AG10803 (cell line): ENCODE measurements around the gene DUSP16.

Source experiments
- DNase-seq: peaks from one replicate; pipeline ENCODE4 v3.0.0; 2010; ENCODE audit warnings: low read depth
- H3K4me3 ChIP-seq: 2 replicates; pipeline ENCODE4 v1.5.1; 2011; ENCODE audit warnings: mild to moderate bottlenecking, low read length, control low read depth
- TF ChIP-seq, protein P1 (sequence below): conservative IDR thresholded peaks from 2 replicates; pipeline ENCODE4 v1.5.1; 2011; ENCODE audit warnings: mild to moderate bottlenecking, low read length, control low read depth, inconsistent platforms

The DUSP16 gene

DNA sequence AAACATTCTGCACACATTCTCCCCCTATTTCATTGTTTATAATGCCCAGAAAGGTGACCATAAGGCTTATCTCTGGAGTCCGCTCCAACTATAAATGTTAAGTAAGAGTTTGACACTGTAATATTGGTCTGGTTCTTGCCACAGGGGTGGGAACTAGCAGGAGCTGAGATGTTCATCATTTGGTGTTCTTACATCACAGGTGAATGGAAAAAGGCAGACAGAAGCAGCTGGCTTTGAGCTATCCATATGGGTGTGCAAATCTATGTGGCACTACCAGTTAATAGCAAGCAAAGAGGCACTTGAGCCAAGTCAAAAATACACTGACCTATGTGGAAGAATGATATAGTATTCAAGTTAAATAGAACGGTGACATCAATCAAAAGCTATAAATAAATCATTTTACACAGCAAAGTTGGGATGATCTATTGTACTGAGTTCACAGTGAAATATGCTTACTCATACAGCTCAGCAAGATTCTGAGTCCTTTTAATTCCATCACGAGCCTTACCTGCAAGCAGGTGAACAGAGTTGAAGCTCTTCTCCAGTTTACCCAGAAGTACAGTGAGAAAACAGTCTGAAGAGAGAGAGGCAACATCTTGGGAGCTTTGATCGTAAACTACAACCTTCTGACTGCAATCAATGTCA, 43.2 kb downstream of the DUSP16 start:
- TF ChIP-seq, protein P1, sequence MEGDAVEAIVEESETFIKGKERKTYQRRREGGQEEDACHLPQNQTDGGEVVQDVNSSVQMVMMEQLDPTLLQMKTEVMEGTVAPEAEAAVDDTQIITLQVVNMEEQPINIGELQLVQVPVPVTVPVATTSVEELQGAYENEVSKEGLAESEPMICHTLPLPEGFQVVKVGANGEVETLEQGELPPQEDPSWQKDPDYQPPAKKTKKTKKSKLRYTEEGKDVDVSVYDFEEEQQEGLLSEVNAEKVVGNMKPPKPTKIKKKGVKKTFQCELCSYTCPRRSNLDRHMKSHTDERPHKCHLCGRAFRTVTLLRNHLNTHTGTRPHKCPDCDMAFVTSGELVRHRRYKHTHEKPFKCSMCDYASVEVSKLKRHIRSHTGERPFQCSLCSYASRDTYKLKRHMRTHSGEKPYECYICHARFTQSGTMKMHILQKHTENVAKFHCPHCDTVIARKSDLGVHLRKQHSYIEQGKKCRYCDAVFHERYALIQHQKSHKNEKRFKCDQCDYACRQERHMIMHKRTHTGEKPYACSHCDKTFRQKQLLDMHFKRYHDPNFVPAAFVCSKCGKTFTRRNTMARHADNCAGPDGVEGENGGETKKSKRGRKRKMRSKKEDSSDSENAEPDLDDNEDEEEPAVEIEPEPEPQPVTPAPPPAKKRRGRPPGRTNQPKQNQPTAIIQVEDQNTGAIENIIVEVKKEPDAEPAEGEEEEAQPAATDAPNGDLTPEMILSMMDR = no peak
- H3K4me3 ChIP-seq = no peak overlapping the region
- DNase-seq = no peak

GRCh38 chr12:12518919-12519318, 43.7 kb downstream of the DUSP16 start:
- TF ChIP-seq, protein P1 = no peak
- no peak for DNase-seq

DNA sequence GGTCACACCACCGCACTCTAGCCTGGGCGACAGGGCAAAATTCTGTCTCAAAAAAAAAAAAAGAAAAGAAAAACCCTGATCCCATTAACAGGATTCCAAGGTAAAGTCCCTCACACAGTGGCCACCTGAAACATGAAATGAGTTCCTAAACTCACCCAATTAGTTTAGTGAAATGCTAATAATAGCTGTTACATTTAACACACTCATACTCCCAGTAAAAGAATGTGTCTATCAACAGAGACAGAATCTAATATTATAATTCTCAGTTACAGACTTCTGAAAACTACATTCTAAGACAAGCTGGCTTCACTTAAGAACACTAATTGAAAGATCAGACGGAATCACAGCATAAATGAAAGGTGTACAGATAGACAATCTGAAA, 44.2 kb downstream of the DUSP16 start:
- DNase-seq = no peak
- TF ChIP-seq, protein P1 = no peak
- no peak overlapping the region for H3K4me3 ChIP-seq

More at GRCh38 chr12:12518919-12519318, 43.7 kb downstream of the DUSP16 start:
- no peak overlapping the region for H3K4me3 ChIP-seq

- TF ChIP-seq, protein P1 = no peak
- no peak overlapping the region for H3K4me3 ChIP-seq
- DNase-seq = no peak
Measured at GRCh38 chr12:12513416-12514006, 49.2 kb downstream of the DUSP16 start.

- no peak for DNase-seq
Measured at GRCh38 chr12:12511895-12512711, 50.6 kb downstream of the DUSP16 start.

GRCh38 chr12:12511021-12511783, 51.5 kb downstream of the DUSP16 start:
- H3K4me3 ChIP-seq = no peak overlapping the region
- TF ChIP-seq, protein P1 = no peak
- DNase-seq = no peak

More at GRCh38 chr12:12511895-12512711, 50.6 kb downstream of the DUSP16 start:
- no peak overlapping the region for H3K4me3 ChIP-seq
- TF ChIP-seq, protein P1 = no peak
